Measurements from ENCODE around the gene HOMEZ.
"Not testable (repeated sequence)": the region's sequence is repeated elsewhere in the genome, so short reads cannot be mapped to it uniquely, and the experiment has no call there.

Gene HOMEZ

GRCh38 chr14:23286020-23286901 lies at the start of gene HOMEZ:
Gene HOMEZ, minus strand, starts transcription at chr14:23286132. Its CDS starts 180 bp downstream, at chr14:23285952.
- peak; percentile 99 for DNase-seq

GRCh38 chr14:23335623-23336022 lies 49.7 kb upstream of the HOMEZ start:
- DNase-seq, result no peak

GRCh38 chr14:23327947-23328744 lies 42.2 kb upstream of the HOMEZ start:
- peak; percentile 74 for DNase-seq

GRCh38 chr14:23326491-23327332 lies 40.8 kb upstream of the HOMEZ start:
- no peak for DNase-seq

GRCh38 chr14:23325746-23326145 lies 39.8 kb upstream of the HOMEZ start:
- DNase-seq, result not testable (repeated sequence)

- no peak for DNase-seq
These were observed 39.1 kb upstream of the HOMEZ start for GRCh38 chr14:23324993-23325392.

- DNase-seq, result no peak
These were observed 38.5 kb upstream of the HOMEZ start for GRCh38 chr14:23324455-23324846.

- no peak for DNase-seq
These were observed 38.0 kb upstream of the HOMEZ start for GRCh38 chr14:23323838-23324454.

GRCh38 chr14:23322568-23323517 lies 36.9 kb upstream of the HOMEZ start:
- no peak for DNase-seq

- DNase-seq, result peak; percentile 78
These were observed 35.9 kb upstream of the HOMEZ start for GRCh38 chr14:23321572-23322547.

- peak; percentile 95 for DNase-seq
These were observed 34.9 kb upstream of the HOMEZ start, which contains the start of gene PABPN1 for GRCh38 chr14:23320584-23321571. Gene PABPN1, plus strand, starts transcription at chr14:23321457. Its CDS starts 13 bp downstream, at chr14:23321470.

GRCh38 chr14:23319746-23320583 lies 34.0 kb upstream of the HOMEZ start:
- DNase-seq, result no peak

GRCh38 chr14:23316300-23316699 lies 30.4 kb upstream of the HOMEZ start:
- DNase-seq, result no peak

- no peak for DNase-seq
These were observed 24.6 kb upstream of the HOMEZ start for GRCh38 chr14:23310546-23310945.

- no peak for DNase-seq
These were observed 23.0 kb upstream of the HOMEZ start for GRCh38 chr14:23308721-23309445.

GRCh38 chr14:23307687-23308644 lies 22.0 kb upstream of the HOMEZ start:
- DNase-seq, result no peak

All from stimulated activated CD8-positive, alpha-beta memory T cell treated with anti-CD3 and anti-CD28 coated beads, Interleukin-4, amount 100 ng/mL, for 48 hours (primary cell).